Fibroblast of the aortic adventitia (primary cell): ENCODE data around the gene KRR1. TPM values are rescaled to one million over a fixed set of nuclear protein-coding genes. Genes with fewer than 3 reads are reported as not detected.
A peak's percentile ranks its signal among the peaks of the same experiment; 100 is the strongest.
"Not testable (repeated sequence)": the region's sequence is repeated elsewhere in the genome, so short reads cannot be mapped to it uniquely, and the experiment has no call there.

Source experiments
- DNase-seq: peaks from one replicate; pipeline ENCODE4 v3.0.0-alpha.2; 2010; ENCODE audit warnings: low read depth
- H3K4me3 ChIP-seq: 2 replicates; pipeline ENCODE4 v1.5.1; 2011; ENCODE audit warnings: low read depth, mild to moderate bottlenecking, control low read depth, low read length, moderate library complexity
- CTCF ChIP-seq: IDR thresholded peaks from 2 replicates; pipeline ENCODE4 v1.5.1; 2011; ENCODE audit warnings: mild to moderate bottlenecking, low read length, control low read depth, inconsistent platforms; ENCODE audit not compliant: insufficient read depth
- total RNA-seq: library from RNA; depleted of rRNA; stranded (reverse); fragments of >200 nt; gene quantifications from 2 replicates; pipeline ENCODE4 v1.2.3, GENCODE V29; 2012; ENCODE audit warnings: low replicate concordance

KRR1 gene
- total RNA-seq, 1 donor: 71.4 TPM

- no peak overlapping the region for H3K4me3 ChIP-seq
- DNase-seq: no peak
- no peak for TF ChIP-seq CTCF
These were observed 63.6 kb downstream of the KRR1 start for GRCh38 chr12:75447691-75448393.

- DNase-seq: peak; percentile 82
- TF ChIP-seq CTCF: no peak
- no peak overlapping the region for H3K4me3 ChIP-seq
These were observed 64.6 kb downstream of the KRR1 start for GRCh38 chr12:75446857-75447256.

- H3K4me3 ChIP-seq, DNase-seq: not testable (repeated sequence)
These were observed 66.3 kb downstream of the KRR1 start for GRCh38 chr12:75445137-75445507.

GRCh38 chr12:75444429-75445136, 66.8 kb downstream of the KRR1 start:
- peak; percentile 65 for DNase-seq
- no peak overlapping the region for H3K4me3 ChIP-seq
- TF ChIP-seq CTCF: no peak

GRCh38 chr12:75443709-75444108, 67.7 kb downstream of the KRR1 start:
- no peak overlapping the region for H3K4me3 ChIP-seq
- DNase-seq: no peak
- no peak for TF ChIP-seq CTCF

- DNase-seq: not testable (repeated sequence)
These were observed 69.0 kb downstream of the KRR1 start for GRCh38 chr12:75442454-75442853.

GRCh38 chr12:75441687-75442449, 69.5 kb downstream of the KRR1 start:
- DNase-seq, H3K4me3 ChIP-seq: not testable (repeated sequence)

More at GRCh38 chr12:75442454-75442853, 69.0 kb downstream of the KRR1 start:
- not testable (repeated sequence) for H3K4me3 ChIP-seq

Other genes starting within 250 kb of the KRR1 start
- 12.9 and 18.1 TPM in 2 replicates for gene CAPS2, start 181.3 kb downstream of the KRR1 start, total RNA-seq
- gene GLIPR1L1, start 176.9 kb downstream of the KRR1 start, total RNA-seq: not detected in 2 replicates
- 0.72 and 1.1 TPM in 2 replicates for gene GLIPR1L2, start 120.5 kb downstream of the KRR1 start, total RNA-seq
- gene GLIPR1, start 30.9 kb downstream of the KRR1 start, total RNA-seq: 5.2 and 167 TPM in 2 replicates